NCI-H2171 (cell line): ENCODE measurements around the gene CCDC66.
"Not testable (repeated sequence)": the region's sequence is repeated elsewhere in the genome, so short reads cannot be mapped to it uniquely, and the experiment has no call there.

Source experiments
- DNase-seq: peaks from one replicate; lab custom pipeline; 2025; lab: John Stamatoyannopoulos, UW

Gene CCDC66

DNA sequence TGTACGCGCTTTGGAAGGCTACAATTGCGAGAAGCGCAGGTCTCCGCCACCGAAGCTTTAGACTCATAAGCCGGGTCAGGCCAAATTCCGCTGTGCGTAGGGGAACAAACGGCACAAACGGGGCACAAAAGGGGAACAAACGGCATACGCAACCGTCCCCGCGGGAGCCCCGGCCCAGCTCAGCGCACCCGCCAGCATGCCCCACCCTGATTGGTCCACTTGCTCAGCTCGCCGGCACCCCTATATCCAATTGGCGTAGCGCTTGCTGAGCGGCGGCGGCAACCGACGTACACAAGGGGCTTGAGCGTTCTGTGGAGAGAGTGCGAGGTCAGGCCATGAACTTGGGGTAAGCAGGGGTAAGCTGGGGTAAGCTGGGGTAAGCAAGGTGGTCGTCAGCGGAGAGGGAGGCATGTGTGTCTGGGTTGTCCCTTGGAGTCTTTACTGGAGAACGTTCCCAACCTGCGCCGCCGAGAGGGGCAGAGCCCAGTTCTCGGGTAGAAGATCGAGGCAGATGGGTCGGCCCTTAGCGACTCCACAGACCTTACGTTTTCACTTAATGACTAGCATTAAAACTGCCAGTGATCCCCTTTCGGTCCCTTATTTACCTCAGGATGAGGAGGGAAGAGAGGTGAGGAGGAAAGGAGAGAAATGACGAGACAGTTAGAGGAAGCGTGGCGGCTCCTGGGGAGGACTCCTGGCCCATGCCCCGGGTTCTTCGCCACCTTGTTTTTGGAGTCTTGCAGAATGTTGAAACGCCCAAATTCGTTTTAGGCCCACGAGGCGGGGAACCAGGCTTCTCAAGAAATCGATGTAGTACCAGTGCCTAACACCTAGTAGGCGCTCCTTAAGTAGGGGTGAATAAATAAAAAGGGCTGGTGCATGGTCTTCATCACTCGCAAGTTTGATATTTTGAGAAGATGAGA is at the start of gene CCDC66:
TSS of gene CCDC66 (plus strand) at position 268 of the 923 bp plus-strand sequence. CDS start at position 336, 68 bp downstream.
- DNase-seq: peak; percentile 75

DNA sequence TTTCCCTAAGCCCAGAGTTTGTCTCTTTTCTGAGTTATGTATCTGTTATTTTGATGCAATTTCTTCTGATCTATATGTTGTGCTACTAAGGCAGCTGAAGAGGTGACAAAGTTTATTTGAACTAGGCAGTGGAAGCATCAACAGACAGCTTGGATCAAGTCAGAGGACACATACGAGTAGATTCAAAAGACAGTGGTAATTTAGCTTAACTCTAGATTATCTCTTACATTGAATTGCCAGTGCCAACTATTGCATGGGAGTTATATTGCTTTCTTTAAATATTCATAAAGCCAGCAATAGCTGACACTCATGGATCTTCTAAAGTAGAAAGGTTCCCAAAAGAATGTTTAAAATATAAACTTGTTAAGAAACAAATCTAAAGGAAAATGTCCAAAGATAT is 37.3 kb upstream of the CCDC66 start:
- no peak for DNase-seq

DNA sequence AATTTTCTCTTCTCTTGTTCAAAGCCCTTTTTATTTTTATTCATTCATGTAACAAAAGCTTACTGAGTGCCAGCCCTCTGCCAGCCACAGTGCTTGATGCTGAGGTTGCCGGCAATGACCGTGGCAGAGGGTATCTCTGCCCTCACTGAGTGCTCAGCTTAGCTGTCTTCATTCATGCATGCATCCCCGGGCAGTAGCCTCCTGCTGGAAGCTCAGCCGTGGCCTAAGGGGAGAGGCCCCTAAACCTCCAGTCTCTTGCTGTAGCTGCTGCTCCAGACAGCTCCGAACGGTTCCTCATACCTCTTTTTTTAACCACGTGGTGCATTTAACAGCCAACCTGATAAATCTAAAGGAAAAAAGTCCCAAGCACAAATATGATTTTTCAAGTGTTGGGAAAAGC is 34.6 kb upstream of the CCDC66 start:
- DNase-seq: no peak

- no peak for DNase-seq
These were observed 31.7 kb upstream of the CCDC66 start for GRCh38 chr3:56525291-56525690.

GRCh38 chr3:56536735-56537134 is 20.2 kb upstream of the CCDC66 start:
- no peak for DNase-seq

GRCh38 chr3:56547486-56547885 is 9.5 kb upstream of the CCDC66 start:
- DNase-seq: peak; percentile 8

DNA sequence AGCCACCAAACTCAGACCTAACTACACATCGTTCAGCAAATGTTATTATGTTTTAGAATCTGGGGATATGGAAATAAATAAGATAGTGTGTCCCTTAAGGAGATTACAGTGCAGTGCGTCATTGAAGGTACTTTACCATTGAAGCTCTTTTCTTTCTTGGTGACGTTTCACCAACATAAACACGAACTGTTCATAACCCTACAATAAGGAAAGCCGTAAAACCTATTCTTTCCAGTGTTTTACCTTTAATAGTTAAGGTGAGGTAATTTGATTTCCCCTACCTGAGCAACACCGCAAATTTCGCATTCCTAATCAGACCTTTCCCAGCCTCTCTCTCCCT is 826 bp downstream of the CCDC66 start:
- no peak for DNase-seq

GRCh38 chr3:56573501-56573900 is 16.5 kb downstream of the CCDC66 start:
- DNase-seq: no peak

DNA sequence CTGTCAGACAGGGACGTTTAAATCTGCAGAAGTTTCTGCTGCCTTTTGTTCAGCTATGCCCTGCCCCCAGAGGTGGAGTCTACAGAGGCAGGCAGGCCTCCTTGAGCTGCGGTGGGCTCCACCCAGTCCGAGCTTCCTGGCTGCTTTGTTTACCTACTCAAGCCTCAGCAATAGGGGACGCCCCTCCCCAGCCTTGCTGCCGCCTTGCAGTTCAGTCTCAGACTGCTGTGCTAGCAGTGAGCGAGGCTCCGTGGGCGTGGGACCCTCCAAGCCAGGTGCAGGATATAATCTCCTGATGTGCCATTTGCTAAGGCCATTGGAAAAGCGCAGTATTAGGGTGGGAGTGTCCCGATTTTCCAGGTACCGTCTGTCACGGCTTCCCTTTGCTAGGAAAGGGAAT is 25.0 kb downstream of the CCDC66 start:
- DNase-seq: not testable (repeated sequence)

DNA sequence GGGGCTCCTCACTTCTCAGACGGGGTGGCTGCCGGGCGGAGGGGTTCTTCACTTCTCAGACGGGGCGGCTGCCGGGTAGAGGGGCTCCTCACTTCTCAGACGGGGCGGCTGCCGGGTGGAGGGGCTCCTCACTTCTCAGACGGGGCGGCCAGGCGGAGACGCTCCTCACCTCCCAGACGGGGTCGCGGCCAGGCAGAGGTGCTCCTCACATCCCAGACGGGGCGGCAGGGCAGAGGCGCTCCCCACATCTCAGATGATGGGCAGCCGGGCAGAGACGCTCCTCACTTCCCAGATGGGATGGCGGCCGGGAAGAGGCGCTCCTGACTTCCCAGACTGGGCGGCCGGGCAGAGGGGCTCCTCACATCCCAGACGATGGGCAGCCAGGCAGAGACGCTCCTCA is 27.3 kb downstream of the CCDC66 start:
- DNase-seq: not testable (repeated sequence)

DNA sequence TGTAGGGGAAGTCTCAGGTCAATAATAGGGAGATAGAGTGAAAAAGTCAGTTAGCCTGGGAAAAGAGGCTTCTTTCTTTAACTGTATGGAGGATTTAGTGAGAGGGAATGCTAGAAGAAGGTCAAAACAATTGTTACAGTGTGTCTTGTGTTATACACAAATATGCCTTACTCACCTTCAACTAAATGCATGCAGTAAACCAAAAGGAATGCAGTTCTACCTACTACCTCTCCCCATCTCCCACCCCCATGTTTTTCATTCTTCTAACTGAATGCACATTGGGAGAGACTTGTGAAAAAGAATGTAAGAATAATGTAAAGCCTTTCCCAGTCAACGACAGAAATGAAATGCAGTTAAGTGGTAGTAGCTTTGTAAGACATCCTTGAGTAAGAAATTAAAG is 33.8 kb downstream of the CCDC66 start:
- no peak for DNase-seq

- DNase-seq: no peak
These were observed 34.3 kb downstream of the CCDC66 start for GRCh38 chr3:56591262-56591661.

GRCh38 chr3:56593455-56594158 is 36.6 kb downstream of the CCDC66 start:
- no peak for DNase-seq

GRCh38 chr3:56595975-56596840 is 39.2 kb downstream of the CCDC66 start:
- no peak for DNase-seq

DNA sequence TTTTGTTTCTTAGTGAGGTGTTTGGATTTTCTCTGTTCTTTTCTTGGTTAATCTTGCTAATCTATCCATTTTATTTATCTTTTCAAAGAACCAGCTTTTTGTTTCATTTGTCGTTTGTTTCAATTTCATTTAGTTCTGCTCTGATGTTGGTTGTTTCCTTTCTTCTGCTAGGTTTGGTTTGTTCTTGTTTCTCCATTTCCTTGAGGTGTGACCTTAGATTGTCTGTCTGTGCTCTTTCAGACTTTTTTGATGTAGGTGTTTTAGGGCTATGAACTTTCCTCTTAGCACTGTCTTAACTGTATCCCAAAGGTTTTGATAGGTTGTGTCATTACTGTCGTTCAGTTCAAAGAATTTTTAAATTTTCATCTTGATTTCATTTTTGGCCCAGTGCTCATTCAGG is 51.5 kb downstream of the CCDC66 start:
- DNase-seq: not testable (repeated sequence)

- DNase-seq: no peak
These were observed 53.8 kb downstream of the CCDC66 start for GRCh38 chr3:56610669-56611335.

- no peak for DNase-seq
These were observed 54.4 kb downstream of the CCDC66 start for GRCh38 chr3:56611364-56611763.

DNA sequence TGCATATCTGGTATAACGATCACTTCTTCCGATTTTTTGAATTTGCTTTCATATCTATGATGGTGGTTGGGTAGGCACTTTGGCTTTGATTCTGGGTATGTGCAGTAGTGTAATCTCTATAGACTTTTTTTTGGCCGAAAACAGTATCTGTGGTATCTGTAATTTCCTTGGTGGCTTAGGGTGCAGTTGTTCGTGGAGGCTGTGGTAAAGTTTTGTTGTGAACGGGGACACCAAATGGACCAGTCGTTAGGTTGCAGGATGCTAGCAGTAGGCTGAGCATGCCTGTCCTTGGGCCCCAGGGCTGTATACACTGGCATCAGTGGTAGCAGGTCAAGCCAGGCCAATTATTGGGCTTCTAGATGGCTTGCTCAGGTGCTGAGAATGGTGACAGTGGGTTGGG is 55.2 kb downstream of the CCDC66 start:
- DNase-seq: no peak

DNA sequence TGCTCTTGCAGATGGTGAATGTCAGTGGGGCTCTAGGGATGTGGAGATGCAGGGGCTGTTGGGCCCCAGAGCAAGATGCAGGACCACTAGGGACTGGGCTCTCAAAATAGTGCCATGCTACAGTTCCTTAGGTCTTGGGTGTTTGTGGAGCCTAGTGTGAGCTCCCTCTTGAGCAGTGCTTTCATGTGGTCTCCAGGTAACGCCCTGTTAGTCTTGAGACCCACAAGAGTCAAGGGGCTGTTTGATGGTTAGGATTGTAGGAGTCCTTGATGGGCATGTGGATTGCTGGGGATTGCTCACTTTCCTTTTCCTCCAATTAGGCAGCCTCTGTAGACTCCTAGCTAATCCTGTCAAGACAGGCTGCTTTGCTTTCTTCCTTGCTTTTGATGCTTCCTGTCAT is 56.0 kb downstream of the CCDC66 start:
- no peak for DNase-seq

DNA sequence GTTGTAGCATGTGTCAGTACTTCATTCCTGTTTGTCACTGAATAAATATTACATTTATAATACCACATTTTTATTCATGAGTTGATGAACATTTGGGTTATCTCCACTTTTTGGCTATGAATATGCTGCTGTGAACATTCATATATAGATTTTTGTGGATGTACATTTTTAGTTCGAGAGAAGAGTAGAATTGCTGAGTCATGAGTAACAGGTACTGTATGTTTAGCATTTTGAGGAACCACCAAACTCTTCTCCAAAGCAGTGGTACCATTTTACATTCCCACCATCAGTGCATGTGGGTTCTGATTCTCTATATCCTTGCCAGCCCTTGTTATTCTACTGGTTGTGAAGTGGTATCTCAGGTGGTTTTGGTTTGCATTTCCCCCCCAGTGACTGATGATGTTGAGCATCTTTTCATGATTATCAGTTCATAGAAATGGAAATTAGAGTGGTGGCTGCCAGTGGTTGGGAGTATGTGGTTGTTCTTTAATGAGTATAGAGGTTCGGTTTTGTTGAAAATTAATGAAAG is 59.6 kb downstream of the CCDC66 start:
- DNase-seq: no peak

- DNase-seq: no peak
These were observed 63.4 kb downstream of the CCDC66 start for GRCh38 chr3:56620371-56620770.

DNA sequence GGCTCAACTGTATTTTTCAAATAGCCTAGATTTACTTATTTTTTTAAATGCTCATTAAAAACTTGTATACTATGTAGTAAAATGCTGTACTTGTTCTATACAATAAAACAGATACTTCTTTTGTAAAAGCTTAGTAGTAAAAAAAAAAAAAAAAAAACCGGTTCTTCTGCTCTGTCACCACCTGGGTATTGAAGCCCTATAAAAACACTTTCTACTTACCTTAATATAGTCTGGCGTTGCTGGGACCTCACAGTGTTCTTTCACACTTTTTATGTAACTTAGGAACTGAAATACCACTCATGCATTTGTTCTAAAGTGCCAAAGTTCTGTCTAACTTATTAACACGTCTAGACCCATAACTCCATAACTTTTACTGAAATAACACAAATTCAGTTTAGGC is 64.7 kb downstream of the CCDC66 start:
- DNase-seq: no peak
